NB4 (cell line): ENCODE results near the gene CTXN1.

ENCODE experiments used
- DNase-seq: peaks from one replicate; pipeline ENCODE4 v3.0.0; 2010; ENCODE audit warnings: low read depth
- H3K4me3 ChIP-seq: one replicate; pipeline ENCODE4 v1.5.1; 2011; ENCODE audit warnings: mild to moderate bottlenecking, low read depth, low read length, moderate library complexity
- MAX ChIP-seq: IDR thresholded peaks from 2 replicates; pipeline ENCODE4 v1.6.1; 2011; ENCODE audit warnings: low read depth, low read length
- MYC ChIP-seq: IDR thresholded peaks from 2 replicates; pipeline ENCODE4 v1.6.1; 2011; ENCODE audit warnings: low read depth, low read length
- POLR2A ChIP-seq: IDR thresholded peaks from 2 replicates; pipeline ENCODE4 v1.6.1; 2011; ENCODE audit warnings: mild to moderate bottlenecking; ENCODE audit not compliant: insufficient read length; ENCODE audit errors: extremely low read depth
- TF ChIP-seq, protein P1 (sequence below): IDR thresholded peaks from one replicate; pipeline ENCODE4 v1.5.1; 2012; ENCODE audit warnings: low read depth, low read length

Gene CTXN1

DNA sequence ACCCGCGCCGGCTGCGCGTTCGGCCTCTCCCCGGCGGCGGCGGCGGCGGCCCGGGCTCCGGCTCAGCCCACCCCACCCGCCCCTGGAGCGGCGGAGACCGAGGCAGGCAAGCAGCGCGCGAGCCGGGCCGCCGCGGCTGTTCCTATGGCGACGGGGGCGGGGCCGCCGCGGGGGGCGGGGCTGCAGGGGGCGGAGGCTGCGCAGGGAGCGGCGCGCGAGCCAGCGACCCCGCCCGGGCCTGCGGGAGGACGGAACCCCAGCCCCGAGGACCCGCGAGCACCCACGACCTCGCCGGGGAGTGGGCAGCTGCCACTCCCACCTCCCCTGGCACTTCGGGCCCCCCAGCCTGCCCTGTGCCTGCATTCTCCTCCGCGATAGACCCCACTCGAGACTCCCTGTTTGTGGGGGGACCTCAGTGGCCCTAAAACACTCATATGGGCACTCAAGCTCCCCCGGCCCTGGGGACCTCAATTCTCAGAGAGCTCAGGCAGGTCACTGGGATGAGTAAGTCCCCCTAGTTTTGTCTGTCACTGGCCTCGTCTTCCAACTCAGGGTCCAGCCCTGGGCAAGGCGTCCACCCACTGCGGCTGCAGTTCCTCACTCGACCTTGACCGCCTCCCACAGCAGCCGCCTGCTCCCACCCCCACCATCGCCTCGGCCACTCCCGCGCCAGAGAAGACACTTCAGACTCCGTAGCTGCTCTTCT is at the start of gene CTXN1:
CTXN1 (minus strand) TSS at position 115 of the 706 bp plus-strand sequence. CDS start 597 bp downstream, outside the sequence.
- peak; percentile 76 for DNase-seq
- no peak for TF ChIP-seq MAX
- peak; percentile 15; the same call in 1 of the 2 replicates for TF ChIP-seq MYC

GRCh38 chr19:7975037-7975436 is 49.1 kb upstream of the CTXN1 start:
- no peak for DNase-seq
- TF ChIP-seq MYC (no peak), POLR2A (no peak), MAX (no peak)
- TF ChIP-seq, protein P1, sequence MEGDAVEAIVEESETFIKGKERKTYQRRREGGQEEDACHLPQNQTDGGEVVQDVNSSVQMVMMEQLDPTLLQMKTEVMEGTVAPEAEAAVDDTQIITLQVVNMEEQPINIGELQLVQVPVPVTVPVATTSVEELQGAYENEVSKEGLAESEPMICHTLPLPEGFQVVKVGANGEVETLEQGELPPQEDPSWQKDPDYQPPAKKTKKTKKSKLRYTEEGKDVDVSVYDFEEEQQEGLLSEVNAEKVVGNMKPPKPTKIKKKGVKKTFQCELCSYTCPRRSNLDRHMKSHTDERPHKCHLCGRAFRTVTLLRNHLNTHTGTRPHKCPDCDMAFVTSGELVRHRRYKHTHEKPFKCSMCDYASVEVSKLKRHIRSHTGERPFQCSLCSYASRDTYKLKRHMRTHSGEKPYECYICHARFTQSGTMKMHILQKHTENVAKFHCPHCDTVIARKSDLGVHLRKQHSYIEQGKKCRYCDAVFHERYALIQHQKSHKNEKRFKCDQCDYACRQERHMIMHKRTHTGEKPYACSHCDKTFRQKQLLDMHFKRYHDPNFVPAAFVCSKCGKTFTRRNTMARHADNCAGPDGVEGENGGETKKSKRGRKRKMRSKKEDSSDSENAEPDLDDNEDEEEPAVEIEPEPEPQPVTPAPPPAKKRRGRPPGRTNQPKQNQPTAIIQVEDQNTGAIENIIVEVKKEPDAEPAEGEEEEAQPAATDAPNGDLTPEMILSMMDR, result no peak
- H3K4me3 ChIP-seq, result no peak overlapping the region

More for the DNA sequence above, at the start of gene CTXN1:
- peak within 1 kb of the TSS; percentile 6 for H3K4me3 ChIP-seq

GRCh38 chr19:7973883-7974282 is 47.9 kb upstream of the CTXN1 start:
- DNase-seq, result no peak
- H3K4me3 ChIP-seq, result no peak overlapping the region
- TF ChIP-seq, protein P1, result no peak
- no peak for TF ChIP-seq MYC
- TF ChIP-seq POLR2A, result no peak
- TF ChIP-seq MAX, result no peak

GRCh38 chr19:7971553-7972520 is 45.9 kb upstream of the CTXN1 start:
- TF ChIP-seq POLR2A (no peak), MYC (no peak), MAX (no peak)
- TF ChIP-seq, protein P1, result no peak
- no peak for DNase-seq
- H3K4me3 ChIP-seq, result no peak overlapping the region

DNA sequence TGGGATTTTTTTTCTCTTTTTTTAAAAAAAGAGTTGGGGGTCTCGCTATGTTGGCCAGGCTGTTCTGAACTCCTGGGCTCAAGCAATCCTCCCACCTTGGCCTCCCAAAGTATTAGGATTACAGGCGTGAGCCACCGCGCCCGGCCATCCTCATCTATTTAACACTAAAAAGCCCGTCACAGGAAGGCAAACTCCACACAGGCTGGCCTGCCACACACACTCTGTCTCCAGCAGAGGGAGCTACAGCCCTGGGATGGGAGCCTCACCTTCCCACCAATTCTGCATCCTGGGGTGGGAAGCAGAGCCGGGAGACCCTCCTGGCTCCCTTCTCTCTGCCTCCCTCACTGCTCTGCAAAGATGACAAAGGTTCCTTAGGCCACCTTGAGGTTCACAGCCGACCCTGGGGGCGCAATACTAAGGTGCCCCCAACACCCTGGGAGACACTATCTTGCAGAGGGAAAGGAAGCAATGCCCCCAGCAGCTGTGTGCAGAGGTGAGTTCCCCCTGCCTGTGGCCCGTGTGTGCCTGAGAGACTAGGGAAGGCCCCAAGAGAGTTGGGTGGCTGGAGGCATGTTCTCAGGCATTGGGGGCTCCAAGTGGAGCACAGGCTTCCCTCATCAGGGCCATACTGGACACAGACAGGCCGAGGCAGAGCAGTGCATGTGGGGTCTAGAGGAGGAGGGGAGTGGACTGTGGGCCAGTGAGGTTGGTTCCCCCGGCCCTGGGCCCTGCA is 44.9 kb upstream of the CTXN1 start:
- H3K4me3 ChIP-seq, result no peak overlapping the region
- TF ChIP-seq, protein P1, result peak; percentile 78
- TF ChIP-seq POLR2A, result no peak
- no peak for TF ChIP-seq MYC
- TF ChIP-seq MAX, result no peak
- peak; percentile 57 for DNase-seq
